ENCODE results near the gene PIGU. TPM values are rescaled to one million over a fixed set of nuclear protein-coding genes. Genes with fewer than 3 reads are reported as not detected.

Gene PIGU
- total RNA-seq, 1 donor: 9.0 TPM

DNA sequence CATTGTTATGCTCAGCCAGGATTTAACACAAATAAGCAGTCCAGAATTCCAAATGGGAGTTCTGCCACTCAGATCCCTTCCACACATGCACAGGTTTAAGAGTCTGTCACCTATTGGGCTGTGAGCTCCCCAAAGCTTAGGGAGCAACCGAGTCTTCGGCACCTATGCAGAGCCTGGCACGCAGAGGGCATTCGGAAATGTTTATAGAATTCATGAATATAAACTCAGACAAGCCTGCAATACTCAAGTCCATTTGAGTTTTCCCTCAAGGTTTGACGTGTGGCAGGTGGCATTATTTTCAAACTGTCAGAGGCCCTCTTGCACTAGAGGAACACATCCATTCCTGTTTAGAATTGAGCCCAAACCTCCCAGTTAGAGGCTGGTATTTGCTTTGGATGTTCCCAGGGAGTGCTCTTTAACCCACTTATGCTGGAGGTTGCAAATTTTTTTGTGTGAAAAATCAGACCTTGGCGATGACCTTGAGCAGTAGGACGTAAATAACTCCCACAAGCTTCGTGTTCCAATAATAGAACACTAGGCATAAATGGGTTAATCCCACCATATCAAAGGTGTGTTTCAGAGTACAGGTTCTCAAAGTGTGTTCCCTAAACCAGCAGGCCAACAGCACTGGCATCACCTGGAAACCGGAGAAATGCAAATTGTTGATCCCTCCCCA is 90.3 kb downstream of the PIGU start:
- Histone ChIP-seq H3K79me2 (ENCODE audit: insufficient read depth, low read length) (no peaks in the 10 kb centered on the region), H4K20me1 (ENCODE audit: insufficient read depth, low read length) (no peaks in the 10 kb centered on the region), H3K9me3 (ENCODE audit: low read depth, low read length) (no peaks in the 10 kb centered on the region), H3K27ac (ENCODE audit: low read depth, low read length) (no peak overlapping the region), H3K27me3 (ENCODE audit: insufficient read depth, low read length) (no peaks in the 10 kb centered on the region), H3K4me2 (ENCODE audit: insufficient read depth, low read length) (no peak overlapping the region), H3K36me3 (ENCODE audit: insufficient read depth, low read length) (peaks cover 9% of the 10 kb centered on the region), H3K4me3 (ENCODE audit: insufficient read depth, low read length) (no peak overlapping the region), H3K4me1 (ENCODE audit: insufficient read depth, low read length) (peaks cover 7% of the 10 kb centered on the region), H2AFZ (ENCODE audit: low read length) (no peak overlapping the region)
- TF ChIP-seq, protein P1, sequence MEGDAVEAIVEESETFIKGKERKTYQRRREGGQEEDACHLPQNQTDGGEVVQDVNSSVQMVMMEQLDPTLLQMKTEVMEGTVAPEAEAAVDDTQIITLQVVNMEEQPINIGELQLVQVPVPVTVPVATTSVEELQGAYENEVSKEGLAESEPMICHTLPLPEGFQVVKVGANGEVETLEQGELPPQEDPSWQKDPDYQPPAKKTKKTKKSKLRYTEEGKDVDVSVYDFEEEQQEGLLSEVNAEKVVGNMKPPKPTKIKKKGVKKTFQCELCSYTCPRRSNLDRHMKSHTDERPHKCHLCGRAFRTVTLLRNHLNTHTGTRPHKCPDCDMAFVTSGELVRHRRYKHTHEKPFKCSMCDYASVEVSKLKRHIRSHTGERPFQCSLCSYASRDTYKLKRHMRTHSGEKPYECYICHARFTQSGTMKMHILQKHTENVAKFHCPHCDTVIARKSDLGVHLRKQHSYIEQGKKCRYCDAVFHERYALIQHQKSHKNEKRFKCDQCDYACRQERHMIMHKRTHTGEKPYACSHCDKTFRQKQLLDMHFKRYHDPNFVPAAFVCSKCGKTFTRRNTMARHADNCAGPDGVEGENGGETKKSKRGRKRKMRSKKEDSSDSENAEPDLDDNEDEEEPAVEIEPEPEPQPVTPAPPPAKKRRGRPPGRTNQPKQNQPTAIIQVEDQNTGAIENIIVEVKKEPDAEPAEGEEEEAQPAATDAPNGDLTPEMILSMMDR (IDR thresholded peaks at IDR 0.05; ENCODE audit: extremely low read depth, low read depth, low read length): no peak
- DNase-seq (ENCODE audit: insufficient read length, low spot score, missing footprints): no peak

DNA sequence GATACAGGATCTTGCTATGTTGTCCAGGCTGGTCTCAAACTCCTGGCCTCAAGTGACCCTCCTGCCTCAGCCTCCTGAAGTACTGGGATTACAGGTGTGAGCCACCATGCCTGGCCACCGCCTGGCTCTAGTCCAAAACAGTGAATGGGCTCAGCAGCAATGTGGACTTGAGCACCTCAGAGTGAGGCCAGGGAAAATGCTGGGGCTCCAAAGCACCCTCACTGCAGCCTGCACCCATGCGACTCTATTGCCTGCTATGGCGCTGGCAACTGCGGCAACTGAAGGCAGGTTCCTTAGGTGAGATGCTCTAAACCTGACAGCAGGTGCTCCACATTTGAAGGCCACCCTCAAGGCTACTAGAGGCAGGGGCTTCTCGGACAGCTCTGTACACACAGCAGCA is 91.9 kb downstream of the PIGU start:
- H3K9me3 ChIP-seq (ENCODE audit: low read depth, low read length): no peaks in the 10 kb centered on the region
- H3K79me2 ChIP-seq (ENCODE audit: insufficient read depth, low read length): no peaks in the 10 kb centered on the region
- H3K4me3 ChIP-seq (ENCODE audit: insufficient read depth, low read length): no peak overlapping the region
- H3K27me3 ChIP-seq (ENCODE audit: insufficient read depth, low read length): no peaks in the 10 kb centered on the region
- DNase-seq (ENCODE audit: insufficient read length, low spot score, missing footprints): no peak
- no peaks in the 10 kb centered on the region for H4K20me1 ChIP-seq (ENCODE audit: insufficient read depth, low read length)
- peaks cover 15% of the 10 kb centered on the region for H3K36me3 ChIP-seq (ENCODE audit: insufficient read depth, low read length)
- H3K4me2 ChIP-seq (ENCODE audit: insufficient read depth, low read length): no peak overlapping the region
- TF ChIP-seq, protein P1 (IDR thresholded peaks at IDR 0.05; ENCODE audit: extremely low read depth, low read depth, low read length): no peak
- H2AFZ ChIP-seq (ENCODE audit: low read length): no peak overlapping the region
- H3K27ac ChIP-seq (ENCODE audit: low read depth, low read length): no peak overlapping the region
- H3K4me1 ChIP-seq (ENCODE audit: insufficient read depth, low read length): peaks cover 20% of the 10 kb centered on the region

DNA sequence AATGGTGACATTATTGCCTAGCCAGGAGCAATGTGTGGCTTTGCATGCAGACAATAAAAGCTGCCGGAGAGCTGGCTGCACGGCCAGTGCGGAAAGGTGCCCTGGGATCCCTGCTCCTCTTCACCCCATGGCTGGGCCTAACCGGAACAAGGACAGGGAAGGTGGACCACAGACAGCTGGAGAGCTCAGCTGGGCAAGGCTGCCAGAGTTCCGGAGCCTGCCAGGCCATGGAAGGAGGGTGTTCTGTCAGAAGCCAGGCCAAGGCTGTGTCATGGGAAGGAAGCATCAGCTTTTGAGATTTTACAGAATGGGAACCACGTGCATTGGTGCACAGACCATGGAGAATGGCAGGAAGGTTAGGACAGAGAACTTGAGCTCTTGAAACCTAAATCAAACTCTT is 93.3 kb downstream of the PIGU start:
- Histone ChIP-seq H3K4me1 (ENCODE audit: insufficient read depth, low read length) (peaks cover 35% of the 10 kb centered on the region), H3K79me2 (ENCODE audit: insufficient read depth, low read length) (no peaks in the 10 kb centered on the region), H3K4me2 (ENCODE audit: insufficient read depth, low read length) (no peak overlapping the region), H3K4me3 (ENCODE audit: insufficient read depth, low read length) (no peak overlapping the region), H3K36me3 (ENCODE audit: insufficient read depth, low read length) (peaks cover 15% of the 10 kb centered on the region), H4K20me1 (ENCODE audit: insufficient read depth, low read length) (no peaks in the 10 kb centered on the region), H3K9me3 (ENCODE audit: low read depth, low read length) (no peaks in the 10 kb centered on the region), H3K27ac (ENCODE audit: low read depth, low read length) (no peak overlapping the region), H2AFZ (ENCODE audit: low read length) (no peak overlapping the region), H3K27me3 (ENCODE audit: insufficient read depth, low read length) (no peaks in the 10 kb centered on the region)
- no peak for DNase-seq (ENCODE audit: insufficient read length, low spot score, missing footprints)
- TF ChIP-seq, protein P1 (IDR thresholded peaks at IDR 0.05; ENCODE audit: extremely low read depth, low read depth, low read length): no peak

DNA sequence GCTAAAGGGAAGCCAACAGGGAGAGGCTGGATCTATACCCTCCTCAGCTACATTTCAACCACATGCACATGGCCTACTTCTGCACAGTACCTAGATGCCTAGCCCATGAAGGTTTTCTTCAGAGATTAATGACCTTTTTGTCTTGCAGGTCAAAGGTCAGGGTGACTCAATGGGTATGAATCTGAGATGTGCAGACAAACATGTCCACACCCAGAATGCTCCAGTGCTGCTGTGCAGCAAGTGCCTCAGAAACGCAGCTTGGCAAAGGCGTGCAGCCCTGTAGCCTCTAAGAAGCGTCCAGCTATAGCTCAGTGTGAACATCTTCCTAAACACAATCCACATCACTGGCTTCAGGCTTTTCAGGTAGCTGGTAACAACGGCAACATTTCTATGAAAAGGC is 94.0 kb downstream of the PIGU start:
- Histone ChIP-seq H3K4me3 (ENCODE audit: insufficient read depth, low read length) (no peak overlapping the region), H3K36me3 (ENCODE audit: insufficient read depth, low read length) (peaks cover 15% of the 10 kb centered on the region), H4K20me1 (ENCODE audit: insufficient read depth, low read length) (no peaks in the 10 kb centered on the region), H3K27me3 (ENCODE audit: insufficient read depth, low read length) (no peaks in the 10 kb centered on the region), H2AFZ (ENCODE audit: low read length) (no peak overlapping the region), H3K4me2 (ENCODE audit: insufficient read depth, low read length) (no peak overlapping the region), H3K4me1 (ENCODE audit: insufficient read depth, low read length) (peaks cover 40% of the 10 kb centered on the region), H3K79me2 (ENCODE audit: insufficient read depth, low read length) (no peaks in the 10 kb centered on the region), H3K9me3 (ENCODE audit: low read depth, low read length) (no peaks in the 10 kb centered on the region), H3K27ac (ENCODE audit: low read depth, low read length) (no peak overlapping the region)
- no peak for DNase-seq (ENCODE audit: insufficient read length, low spot score, missing footprints)
- TF ChIP-seq, protein P1 (IDR thresholded peaks at IDR 0.05; ENCODE audit: extremely low read depth, low read depth, low read length): no peak

Measured in osteoblast (primary cell).